Stomach (tissue), 4 donors: ENCODE data around the gene CYP4V2.

Source experiments
- POLR2A ChIP-seq, 4 donors: fragments of 450-650 bp; IDR thresholded peaks; one replicate each; pipeline ENCODE4 v1.6.1; 2016; ENCODE audit warnings: antibody characterized with exemption in 4 of 4, control low read depth in 2 of 4, mild to moderate bottlenecking in 1 of 4, moderate library complexity in 1 of 4
- POLR2AphosphoS5 ChIP-seq, 3 donors: sonication (generic); formaldehyde crosslinking; IDR thresholded peaks; one replicate each; pipeline ENCODE4 v1.6.1; 2016; ENCODE audit warnings: antibody characterized with exemption in 3 of 3
- TF ChIP-seq, protein P1 (sequence below), 7 experiments: fragments of 450-650 bp in 4 of 7; fragments of 200-600 bp in 3 of 7; sonication (generic) in 3 of 7; IDR thresholded peaks; one replicate each; pipeline ENCODE4 v1.5.1; 2016 to 2019; ENCODE audit warnings: antibody characterized with exemption in 7 of 7, control low read depth in 2 of 7, mild to moderate bottlenecking in 1 of 7

DNA sequence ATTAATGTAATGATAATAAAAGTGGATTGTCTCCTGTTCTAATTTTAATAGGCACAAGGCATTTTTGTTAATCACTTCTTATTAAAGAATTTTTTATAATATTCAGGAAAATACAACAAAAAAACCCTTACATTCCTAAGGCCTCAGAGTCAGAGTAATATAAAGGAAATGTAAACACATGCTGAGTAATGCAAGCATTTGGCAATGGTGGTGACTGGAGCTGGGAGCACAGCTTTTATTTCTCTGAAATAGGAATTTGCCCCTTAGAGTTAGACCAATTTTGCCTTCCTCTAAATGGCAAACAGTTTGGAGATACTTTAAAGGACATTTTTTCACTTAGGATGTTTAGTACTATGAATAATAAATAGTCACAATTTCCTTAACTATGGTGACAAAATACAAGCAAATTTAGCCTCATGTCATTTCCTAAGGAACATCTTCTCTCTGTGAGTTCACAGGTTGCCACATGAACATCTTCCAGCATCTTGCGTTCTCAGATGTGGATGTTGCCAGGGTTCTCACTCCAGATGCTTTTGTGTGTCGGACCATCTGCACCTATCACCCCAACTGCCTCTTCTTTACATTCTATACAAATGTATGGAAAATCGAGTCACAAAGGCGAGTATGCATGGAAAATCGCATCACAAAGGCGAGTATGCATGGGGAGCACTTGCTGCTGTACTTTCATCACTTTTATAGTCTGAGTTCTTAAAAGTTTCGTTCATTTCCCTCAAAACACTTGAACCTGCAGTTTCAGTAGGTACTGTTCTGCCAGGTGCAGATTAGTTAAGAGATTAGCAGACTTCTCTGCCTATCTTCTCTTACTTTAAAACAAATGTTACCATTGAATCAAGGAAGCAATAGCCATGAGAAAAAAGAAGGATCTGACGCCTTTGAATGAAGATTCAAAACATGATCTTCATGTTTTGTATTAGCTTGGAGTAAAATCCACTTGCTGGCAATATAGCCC, 58.7 kb downstream of the CYP4V2 start:
- TF ChIP-seq POLR2A (IDR thresholded peaks at IDR 0.05) (no peak), POLR2AphosphoS5 (IDR thresholded peaks at IDR 0.05) (no peak)
- TF ChIP-seq, protein P1, sequence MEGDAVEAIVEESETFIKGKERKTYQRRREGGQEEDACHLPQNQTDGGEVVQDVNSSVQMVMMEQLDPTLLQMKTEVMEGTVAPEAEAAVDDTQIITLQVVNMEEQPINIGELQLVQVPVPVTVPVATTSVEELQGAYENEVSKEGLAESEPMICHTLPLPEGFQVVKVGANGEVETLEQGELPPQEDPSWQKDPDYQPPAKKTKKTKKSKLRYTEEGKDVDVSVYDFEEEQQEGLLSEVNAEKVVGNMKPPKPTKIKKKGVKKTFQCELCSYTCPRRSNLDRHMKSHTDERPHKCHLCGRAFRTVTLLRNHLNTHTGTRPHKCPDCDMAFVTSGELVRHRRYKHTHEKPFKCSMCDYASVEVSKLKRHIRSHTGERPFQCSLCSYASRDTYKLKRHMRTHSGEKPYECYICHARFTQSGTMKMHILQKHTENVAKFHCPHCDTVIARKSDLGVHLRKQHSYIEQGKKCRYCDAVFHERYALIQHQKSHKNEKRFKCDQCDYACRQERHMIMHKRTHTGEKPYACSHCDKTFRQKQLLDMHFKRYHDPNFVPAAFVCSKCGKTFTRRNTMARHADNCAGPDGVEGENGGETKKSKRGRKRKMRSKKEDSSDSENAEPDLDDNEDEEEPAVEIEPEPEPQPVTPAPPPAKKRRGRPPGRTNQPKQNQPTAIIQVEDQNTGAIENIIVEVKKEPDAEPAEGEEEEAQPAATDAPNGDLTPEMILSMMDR (IDR thresholded peaks at IDR 0.05) = no peak
